Measurements from ENCODE around the gene EBNA1BP2. TPM values are rescaled to one million over a fixed set of nuclear protein-coding genes. Genes with fewer than 3 reads are reported as not detected.
"Not testable (repeated sequence)": the region's sequence is repeated elsewhere in the genome, so short reads cannot be mapped to it uniquely, and the experiment has no call there.

The EBNA1BP2 gene, protein sequence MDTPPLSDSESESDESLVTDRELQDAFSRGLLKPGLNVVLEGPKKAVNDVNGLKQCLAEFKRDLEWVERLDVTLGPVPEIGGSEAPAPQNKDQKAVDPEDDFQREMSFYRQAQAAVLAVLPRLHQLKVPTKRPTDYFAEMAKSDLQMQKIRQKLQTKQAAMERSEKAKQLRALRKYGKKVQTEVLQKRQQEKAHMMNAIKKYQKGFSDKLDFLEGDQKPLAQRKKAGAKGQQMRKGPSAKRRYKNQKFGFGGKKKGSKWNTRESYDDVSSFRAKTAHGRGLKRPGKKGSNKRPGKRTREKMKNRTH
- 100 to 1,000 TPM; 100 to 114 TPM for total RNA-seq

DNA sequence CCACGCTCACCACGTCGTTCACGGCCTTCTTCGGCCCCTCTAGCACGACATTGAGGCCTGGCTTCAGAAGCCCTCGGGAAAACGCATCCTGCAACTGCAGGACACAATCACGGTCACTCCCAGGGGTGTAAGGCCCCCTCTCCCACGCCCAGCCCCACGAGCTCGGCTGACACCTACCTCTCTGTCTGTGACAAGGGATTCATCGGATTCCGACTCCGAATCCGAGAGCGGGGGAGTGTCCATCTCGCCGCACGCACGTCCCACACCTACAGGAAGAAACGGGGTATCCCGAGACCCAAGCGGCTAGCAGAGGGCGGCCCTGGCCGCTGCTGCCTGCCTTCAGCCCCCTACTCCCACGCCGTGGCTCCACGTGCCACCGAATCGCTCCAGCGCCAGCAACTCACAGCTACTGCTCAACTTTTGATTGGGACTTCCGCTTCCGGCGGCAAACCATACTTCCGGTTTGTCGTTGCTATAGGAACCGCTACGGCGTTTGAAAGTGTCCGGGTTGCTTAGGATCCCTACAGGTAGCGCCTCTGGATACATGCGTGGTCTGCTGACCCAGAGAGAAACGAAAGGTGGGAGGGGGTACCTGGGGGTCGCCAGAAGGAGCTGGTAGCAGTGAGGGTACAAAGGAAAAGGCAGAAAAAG lies at the start of gene EBNA1BP2, which contains the start of gene CFAP57:
TSS of gene EBNA1BP2 (minus strand) at position 415 of the 651 bp plus-strand sequence. CDS start at position 243, 172 bp downstream.
TSS of gene CFAP57 (plus strand) at position 455 of the 651 bp plus-strand sequence. CDS start 424 bp downstream, outside the sequence.
- Mint-ChIP-seq H3K9me3 (ENCODE audit: low read depth) (no peaks in the 10 kb centered on the region), H3K27ac (peak within 1 kb of the TSS; percentile 95), H3K36me3 (ENCODE audit: low read depth) (peaks cover 46% of the 10 kb centered on the region), H3K4me3 (peak within 1 kb of the TSS; percentile 93), H3K4me1 (peaks cover 29% of the 10 kb centered on the region), H3K27me3 (peaks cover 9% of the 10 kb centered on the region)
- DNase-seq (peak; percentile 94), ATAC-seq (peak; percentile 93)
- intact Hi-C loops (cut with DNase I, micrococcal nuclease) = loop anchor here (1.0 to 5.0 kb wide), 20 partner anchors 177 to 1041 kb away; partner anchors contain the start of genes C1orf50 (in 2 of the 2), P3H1 (in 2 of the 2), ATP6V0B (in 1 of the 2) and CDC20 (in 1 of the 2)
- POLR2A ChIA-PET = no interaction called here
- CTCF ChIA-PET = interaction anchor here (0.7 to 1.6 kb wide), 5 partner anchors 28 to 325 kb away, joined by 3 to 4 read pairs (median 3); partner anchors contain the start of genes MED8, SZT2 and ZNF691

DNA sequence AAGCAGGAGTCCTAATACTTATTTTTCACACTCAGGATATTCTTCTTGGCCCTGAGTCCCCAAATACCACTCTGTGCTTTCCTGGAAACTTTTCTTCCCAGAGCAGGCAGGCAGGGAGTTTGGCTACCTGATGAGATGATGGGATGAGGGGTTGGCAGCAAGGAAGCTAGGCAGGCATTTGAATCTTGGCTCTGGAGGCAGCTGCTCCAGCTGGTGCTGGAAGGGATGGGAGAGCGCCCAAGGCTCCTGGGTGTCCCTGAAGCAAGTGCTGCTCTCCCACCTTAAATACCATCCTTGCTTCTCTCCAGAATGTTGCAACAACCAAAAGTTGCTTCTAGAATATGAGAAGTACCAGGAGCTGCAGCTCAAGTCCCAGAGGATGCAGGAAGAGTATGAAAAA lies 49.7 kb upstream of the EBNA1BP2 start:
- intact Hi-C loops (cut with DNase I, micrococcal nuclease) = loop anchor here in 1 of 2 experiments (10.0 kb wide), 1 partner anchor 713 kb away; the partner anchor contains the start of gene ARTN
- ChIA-PET POLR2A (no interaction called here), CTCF (interaction anchor here (0.6 to 1.2 kb wide), 2 partner anchors 193 to 1952 kb away, joined by 3 read pairs; no protein-coding TSS in a partner anchor)
- H3K4me3 Mint-ChIP-seq = no peak overlapping the region
- no peaks in the 10 kb centered on the region for H3K36me3 Mint-ChIP-seq (ENCODE audit: low read depth)
- H3K4me1 Mint-ChIP-seq = peaks cover 3% of the 10 kb centered on the region
- no peaks in the 10 kb centered on the region for H3K9me3 Mint-ChIP-seq (ENCODE audit: low read depth)
- H3K27ac Mint-ChIP-seq = no peak overlapping the region
- H3K27me3 Mint-ChIP-seq = peaks cover 3% of the 10 kb centered on the region
- DNase-seq = no peak
- no peak for ATAC-seq

DNA sequence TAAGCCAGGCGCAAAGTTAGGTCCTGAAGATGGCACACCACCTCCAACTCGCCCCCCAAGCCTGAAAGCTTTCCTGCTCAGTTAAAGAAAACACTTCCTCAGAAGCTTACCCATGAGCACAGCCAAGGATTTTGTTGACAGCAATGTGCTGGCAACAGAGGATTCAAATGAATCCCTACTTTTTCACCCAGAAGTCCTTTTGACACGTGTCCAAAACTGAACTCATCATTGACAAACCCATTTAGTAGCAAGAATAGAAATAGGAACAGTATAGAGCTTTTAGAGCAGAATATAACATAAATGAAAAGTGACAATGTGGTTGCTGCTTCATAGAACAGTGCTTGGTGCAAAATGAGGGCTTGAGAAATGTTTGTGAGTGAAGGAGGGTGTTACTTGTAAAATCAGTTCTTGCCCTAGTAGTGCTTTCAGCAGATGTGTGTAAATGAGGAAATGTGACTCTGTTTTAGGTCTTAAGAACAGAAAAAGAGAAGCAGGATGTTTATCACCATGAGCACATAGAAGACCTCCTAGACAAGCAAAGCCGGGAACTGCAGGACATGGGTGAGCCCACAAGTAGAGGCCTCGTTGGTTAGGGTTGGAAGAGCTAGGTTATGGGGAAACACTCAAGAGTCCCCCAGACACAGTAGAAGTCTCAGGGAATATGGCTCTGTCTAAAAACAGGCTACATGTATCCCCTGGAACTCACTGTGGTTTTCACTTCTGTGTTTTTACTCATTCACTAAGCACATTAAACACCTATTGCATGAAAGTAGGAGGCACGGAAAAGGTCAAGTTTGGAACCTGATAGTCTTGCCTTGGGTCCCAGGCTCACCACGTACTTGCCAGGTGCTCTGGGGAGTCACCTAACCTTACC lies 49.1 kb upstream of the EBNA1BP2 start:
- Mint-ChIP-seq H3K27me3 (peaks cover 6% of the 10 kb centered on the region), H3K4me1 (peaks cover 3% of the 10 kb centered on the region), H3K36me3 (ENCODE audit: low read depth) (no peaks in the 10 kb centered on the region), H3K27ac (no peak overlapping the region), H3K4me3 (no peak overlapping the region), H3K9me3 (ENCODE audit: low read depth) (no peaks in the 10 kb centered on the region)
- POLR2A ChIA-PET = no interaction called here
- intact Hi-C loops (cut with DNase I, micrococcal nuclease) = loop anchor here in 1 of 2 experiments (10.0 kb wide), 1 partner anchor 714 kb away; the partner anchor contains the start of gene ARTN
- DNase-seq (no peak), ATAC-seq (no peak)
- CTCF ChIA-PET = interaction anchor here (0.6 to 1.2 kb wide), 3 partner anchors 193 to 1952 kb away, joined by 3 read pairs; no protein-coding TSS in a partner anchor

DNA sequence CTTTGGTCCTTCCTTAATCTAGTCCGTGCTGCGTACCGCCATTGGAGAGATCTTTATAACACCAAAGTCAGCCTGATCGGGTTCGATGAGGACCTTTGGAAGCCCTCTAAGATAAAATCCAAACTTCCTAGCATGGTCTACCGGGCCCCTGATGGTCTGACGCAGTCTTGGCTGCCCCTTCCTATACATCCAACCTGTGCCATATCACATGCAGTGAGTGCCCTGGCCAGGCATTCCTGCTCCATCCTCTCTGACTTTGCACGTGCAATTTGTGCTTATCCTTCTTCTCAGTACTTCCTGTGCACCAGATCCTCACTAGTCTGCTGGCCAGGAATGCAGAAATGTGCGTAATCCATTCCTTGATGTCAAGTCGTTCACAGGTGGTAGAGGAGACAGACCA lies 45.7 kb upstream of the EBNA1BP2 start:
- no peak overlapping the region for H3K27ac Mint-ChIP-seq
- ATAC-seq (no peak), DNase-seq (no peak)
- no peaks in the 10 kb centered on the region for H3K36me3 Mint-ChIP-seq (ENCODE audit: low read depth)
- intact Hi-C loops (cut with DNase I, micrococcal nuclease) = no loop called here
- CTCF ChIA-PET = no interaction called here
- POLR2A ChIA-PET = no interaction called here
- peaks cover 12% of the 10 kb centered on the region for H3K27me3 Mint-ChIP-seq
- no peaks in the 10 kb centered on the region for H3K9me3 Mint-ChIP-seq (ENCODE audit: low read depth)
- H3K4me1 Mint-ChIP-seq = peaks cover 3% of the 10 kb centered on the region
- no peak overlapping the region for H3K4me3 Mint-ChIP-seq

DNA sequence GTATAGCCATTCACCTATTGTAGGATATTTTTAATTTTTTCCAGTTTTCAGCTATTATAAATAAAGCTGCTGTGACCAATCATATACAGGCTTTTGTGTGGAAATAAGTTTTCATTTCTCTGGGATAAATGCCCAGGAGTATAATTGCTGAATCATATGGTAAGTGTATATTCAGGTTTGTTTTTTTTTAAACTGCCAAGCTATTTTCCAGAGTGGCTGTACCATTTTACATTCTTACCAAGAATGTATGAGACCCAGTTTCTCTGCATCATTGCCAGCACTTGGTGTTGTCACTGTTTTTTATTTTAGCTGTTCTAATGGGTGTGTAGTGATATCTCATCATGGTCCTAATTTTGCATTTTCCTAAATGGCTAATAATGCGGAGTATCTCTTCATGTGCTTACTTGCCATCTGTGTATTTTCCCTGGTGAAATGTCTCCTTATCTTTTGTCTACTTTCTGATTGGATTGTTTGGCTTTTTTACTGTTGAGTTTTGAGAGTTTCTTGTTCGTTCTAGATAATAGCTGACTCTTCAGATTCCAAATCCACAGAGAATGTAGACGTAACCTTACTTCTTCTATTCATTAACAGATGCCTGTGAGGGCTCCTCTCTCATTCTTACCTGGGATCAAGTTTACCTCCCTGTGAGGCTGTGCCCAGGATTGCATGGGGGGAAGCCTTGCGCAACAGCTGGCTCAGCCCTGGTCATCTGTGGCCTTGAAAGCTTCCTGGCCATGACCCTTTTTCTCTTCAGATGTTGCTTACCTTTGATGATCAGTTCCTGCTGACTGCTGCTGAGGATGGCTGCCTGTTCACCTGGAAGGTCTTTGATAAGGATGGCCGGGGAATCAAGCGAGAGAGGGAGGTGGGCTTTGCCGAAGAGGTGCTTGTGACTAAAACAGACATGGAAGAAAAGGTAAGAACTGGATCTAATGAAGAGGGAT lies 42.7 kb upstream of the EBNA1BP2 start:
- POLR2A ChIA-PET = interaction anchor here (0.7 kb wide), 1 partner anchor 289 kb away, joined by 8 read pairs; no protein-coding TSS in a partner anchor
- Mint-ChIP-seq H3K4me3 (no peak overlapping the region), H3K27ac (no peak overlapping the region), H3K27me3 (peaks cover 15% of the 10 kb centered on the region), H3K9me3 (ENCODE audit: low read depth) (no peaks in the 10 kb centered on the region), H3K4me1 (no peaks in the 10 kb centered on the region), H3K36me3 (ENCODE audit: low read depth) (no peaks in the 10 kb centered on the region)
- CTCF ChIA-PET = interaction anchor here (0.6 to 1.1 kb wide), 3 partner anchors 12 to 64 kb away, joined by 3 read pairs; no protein-coding TSS in a partner anchor
- no peak for DNase-seq
- intact Hi-C loops (cut with DNase I, micrococcal nuclease) = no loop called here
- no peak for ATAC-seq

DNA sequence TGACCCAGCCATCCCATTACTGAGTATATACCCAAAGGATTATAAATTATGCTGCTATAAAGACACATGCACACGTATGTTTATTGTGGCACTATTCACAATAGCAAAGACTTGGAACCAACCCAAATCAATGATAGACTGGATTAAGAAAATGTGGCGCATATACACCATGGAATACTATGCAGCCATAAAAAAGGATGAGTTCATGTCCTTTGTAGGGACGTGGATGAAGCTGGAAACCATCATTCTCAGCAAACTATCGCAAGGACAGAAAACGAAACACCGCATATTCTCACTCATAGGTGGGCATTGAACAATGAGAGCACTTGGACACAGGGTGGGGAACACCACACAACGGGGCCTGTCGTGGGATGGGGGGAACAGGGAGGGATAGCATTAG lies 36.2 kb upstream of the EBNA1BP2 start:
- H3K36me3 Mint-ChIP-seq (ENCODE audit: low read depth); intact Hi-C loops (cut with DNase I, micrococcal nuclease); H3K27me3 Mint-ChIP-seq; H3K4me1 Mint-ChIP-seq; DNase-seq; H3K9me3 Mint-ChIP-seq (ENCODE audit: low read depth); ATAC-seq; H3K4me3 Mint-ChIP-seq; POLR2A ChIA-PET; H3K27ac Mint-ChIP-seq; CTCF ChIA-PET: not testable (repeated sequence)

DNA sequence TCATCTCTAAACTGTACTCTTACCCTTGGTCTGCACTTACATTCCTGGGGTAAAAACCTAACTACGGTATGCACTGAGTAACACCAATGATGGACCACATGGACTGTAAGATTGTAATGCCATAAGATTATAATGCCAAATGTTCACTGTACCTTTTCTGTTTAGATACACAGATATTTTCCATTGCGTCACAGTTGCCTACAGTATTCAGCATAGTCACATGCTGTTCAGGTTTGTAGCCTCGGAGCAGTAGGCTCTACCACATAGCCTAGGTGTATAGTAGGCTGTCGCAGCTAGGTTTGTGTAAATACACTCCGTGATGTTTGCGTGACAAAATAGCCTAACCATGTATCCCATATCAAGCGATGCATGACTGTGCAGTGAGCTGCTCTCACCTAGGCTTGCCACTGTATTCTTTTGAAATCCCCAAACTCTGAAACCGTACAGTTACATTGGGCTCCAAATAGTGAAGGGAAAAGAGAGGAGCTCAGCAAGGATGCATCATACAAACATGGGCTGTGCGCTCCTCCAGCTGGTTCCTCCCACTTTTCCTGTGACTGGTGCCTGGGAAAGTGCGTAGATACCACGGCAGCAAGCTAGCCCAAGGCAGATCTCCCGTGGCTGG lies 35.3 kb upstream of the EBNA1BP2 start:
- Mint-ChIP-seq H3K9me3 (ENCODE audit: low read depth) (peaks cover 8% of the 10 kb centered on the region), H3K4me1 (no peaks in the 10 kb centered on the region), H3K4me3 (no peak overlapping the region), H3K36me3 (ENCODE audit: low read depth) (no peaks in the 10 kb centered on the region), H3K27me3 (peaks cover 8% of the 10 kb centered on the region), H3K27ac (no peak overlapping the region)
- CTCF ChIA-PET = interaction anchor here (0.9 kb wide), 1 partner anchor 12 kb away, joined by 3 read pairs; no protein-coding TSS in a partner anchor
- intact Hi-C loops (cut with DNase I, micrococcal nuclease) = no loop called here
- POLR2A ChIA-PET = no interaction called here
- no peak for DNase-seq
- no peak for ATAC-seq

DNA sequence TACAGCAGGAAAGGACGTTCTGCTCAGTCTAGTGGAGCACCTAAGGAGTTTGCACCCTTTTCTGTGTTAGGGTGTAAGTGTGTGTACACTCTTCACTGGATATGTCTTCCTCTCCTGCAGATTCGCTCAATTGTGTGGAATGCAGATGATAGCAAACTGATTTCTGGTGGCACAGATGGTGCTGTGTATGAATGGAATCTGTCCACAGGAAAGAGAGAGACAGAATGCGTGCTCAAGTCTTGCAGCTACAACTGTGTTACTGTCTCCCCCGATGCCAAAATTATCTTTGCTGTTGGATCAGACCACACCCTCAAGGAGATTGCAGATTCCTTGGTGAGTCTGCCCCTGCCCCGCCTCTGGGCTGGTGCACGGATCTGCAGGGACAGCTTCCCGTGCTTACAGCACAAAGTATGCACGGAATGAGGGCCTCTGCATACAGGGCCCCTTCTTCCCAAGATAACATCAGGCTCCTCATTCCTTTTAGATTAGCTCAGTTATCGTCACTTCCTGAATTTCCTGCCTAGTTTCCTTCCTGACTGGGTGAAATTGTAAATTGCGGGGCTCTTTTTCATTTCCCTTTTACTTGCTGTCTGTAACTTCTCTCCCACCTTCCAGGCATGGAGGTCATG lies 34.6 kb upstream of the EBNA1BP2 start:
- ChIA-PET POLR2A (no interaction called here), CTCF (interaction anchor here (0.9 kb wide), 1 partner anchor 11 kb away, joined by 3 read pairs; no protein-coding TSS in a partner anchor)
- peaks cover 8% of the 10 kb centered on the region for H3K27me3 Mint-ChIP-seq
- intact Hi-C loops (cut with DNase I, micrococcal nuclease) = no loop called here
- DNase-seq (no peak), ATAC-seq (no peak)
- no peaks in the 10 kb centered on the region for H3K4me1 Mint-ChIP-seq
- H3K27ac Mint-ChIP-seq = no peak overlapping the region
- no peak overlapping the region for H3K4me3 Mint-ChIP-seq
- no peaks in the 10 kb centered on the region for H3K36me3 Mint-ChIP-seq (ENCODE audit: low read depth)
- H3K9me3 Mint-ChIP-seq (ENCODE audit: low read depth) = peaks cover 8% of the 10 kb centered on the region

DNA sequence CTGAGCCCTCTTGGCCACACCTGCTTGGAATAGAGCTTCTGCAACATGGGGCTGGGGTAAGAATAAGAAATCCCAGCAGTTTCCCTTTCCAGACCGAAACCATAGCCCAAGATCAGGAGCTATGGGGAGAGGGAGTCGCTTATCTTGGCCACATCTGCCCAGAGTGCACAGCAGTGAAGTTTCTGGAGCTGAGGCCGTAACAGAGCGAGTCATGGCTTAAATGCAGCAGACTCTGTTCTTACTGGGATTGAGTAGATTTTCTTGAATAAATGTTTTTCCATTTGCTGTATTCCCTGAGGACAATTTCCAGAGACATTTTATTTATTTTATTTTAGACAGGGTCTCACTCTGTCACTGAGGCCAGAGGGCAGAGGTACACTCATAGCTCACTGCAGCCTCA lies 33.6 kb upstream of the EBNA1BP2 start:
- no peak overlapping the region for H3K27ac Mint-ChIP-seq
- POLR2A ChIA-PET = no interaction called here
- CTCF ChIA-PET = interaction anchor here (0.6 kb wide), 1 partner anchor 414 kb away, joined by 3 read pairs; no protein-coding TSS in a partner anchor
- intact Hi-C loops (cut with DNase I, micrococcal nuclease) = no loop called here
- H3K9me3 Mint-ChIP-seq (ENCODE audit: low read depth) = peaks cover 8% of the 10 kb centered on the region
- H3K36me3 Mint-ChIP-seq (ENCODE audit: low read depth) = no peaks in the 10 kb centered on the region
- no peak overlapping the region for H3K4me3 Mint-ChIP-seq
- ATAC-seq (no peak), DNase-seq (no peak)
- peaks cover 8% of the 10 kb centered on the region for H3K27me3 Mint-ChIP-seq
- no peaks in the 10 kb centered on the region for H3K4me1 Mint-ChIP-seq
